GM23248 (cell line): ENCODE data around the gene CD4.

Experiments
- EZH2 ChIP-seq: fragments of 200-600 bp; sonication (generic); IDR thresholded peaks from 2 replicates; pipeline ENCODE4 v1.6.1; 2018; ENCODE audit warnings: antibody characterized with exemption, mild to moderate bottlenecking; ENCODE audit not compliant: insufficient read depth, poor library complexity, severe bottlenecking
- EZH2phosphoT487 ChIP-seq: fragments of 200-600 bp; sonication (generic); IDR thresholded peaks from 2 replicates; pipeline ENCODE4 v1.6.1; 2018; ENCODE audit warnings: antibody characterized with exemption, moderate library complexity, mild to moderate bottlenecking, low read depth; ENCODE audit not compliant: insufficient read depth

DNA sequence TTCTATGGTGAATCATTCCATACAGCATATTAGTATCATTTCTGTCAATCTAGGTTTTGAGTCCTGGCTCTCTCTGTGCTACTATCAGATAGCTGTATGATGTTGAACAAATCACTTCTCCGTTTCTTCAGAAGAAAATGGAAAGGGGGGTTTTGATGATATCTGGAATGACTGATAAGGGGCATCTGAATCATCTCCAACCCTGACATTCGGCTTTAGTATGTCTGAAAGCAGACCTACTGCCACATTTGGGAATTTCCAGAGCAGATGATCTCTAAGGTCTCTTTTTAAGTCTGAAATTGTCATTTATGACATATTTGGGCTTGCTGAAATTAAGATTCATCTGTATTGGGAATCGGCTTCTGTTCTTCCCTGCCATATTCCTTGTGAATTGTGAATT lies 46.5 kb upstream of the CD4 start:
- TF ChIP-seq EZH2 (no peak), EZH2phosphoT487 (no peak)
